IMR-90 (cell line): ENCODE data around the gene AUTS2. TPM values are rescaled to one million over a fixed set of nuclear protein-coding genes. Genes with fewer than 3 reads are reported as not detected.

Experiments used
- ATAC-seq: fragments of 200-7000 bp; cut with Tn5 transposase; 2 replicates; pipeline ENCODE4 v1.9.1; 2020; ENCODE audit warnings: low read depth, mild to moderate bottlenecking, moderate library complexity
- BruUV-seq: library from RNA; stranded (reverse); fragments of 400-500 nt; replicated peaks from 2 replicates; lab custom pipeline; 2021; lab: Mats Ljungman, UMichigan
- CTCF ChIA-PET: fragments of 300-600 bp; formaldehyde crosslinking; extraction: SDS; loops from one replicate; lab custom pipeline; 2021; ENCODE audit warnings: antibody characterized with exemption; lab: Yijun Ruan, JAX
- POLR2A ChIA-PET: fragments of 300-600 bp; sonication (Branson Sonifier 250); formaldehyde crosslinking; loops from one replicate; lab custom pipeline; 2022; ENCODE audit warnings: antibody characterized with exemption; ENCODE audit not compliant: unreplicated experiment; lab: Charles Lee
- DNase-seq: peaks from one replicate; pipeline ENCODE4 v3.0.0; 2013
- H2AFZ ChIP-seq: replicated peaks from 2 replicates; pipeline ENCODE3; 2013; ENCODE audit warnings: low read length, mild to moderate bottlenecking; ENCODE audit not compliant: poor library complexity
- H2AK5ac ChIP-seq: 2 replicates; pipeline ENCODE4 v1.6.1; 2013; ENCODE audit warnings: low read depth, low read length, inconsistent platforms
- H2AK9ac ChIP-seq: replicated peaks from 2 replicates; pipeline ENCODE3; 2013; ENCODE audit warnings: mild to moderate bottlenecking, low read depth, low read length, moderate library complexity; ENCODE audit not compliant: poor library complexity
- H2BK120ac ChIP-seq: 2 replicates; pipeline ENCODE4 v1.6.1; 2013; ENCODE audit warnings: low read depth, low read length, inconsistent platforms
- H2BK15ac ChIP-seq: 3 replicates; pipeline ENCODE4 v1.6.1; 2013; ENCODE audit warnings: low read depth, low read length, inconsistent platforms
- H2BK20ac ChIP-seq: 2 replicates; pipeline ENCODE4 v1.6.1; 2013; ENCODE audit warnings: low read depth, mild to moderate bottlenecking, inconsistent platforms, low read length, moderate library complexity
- H2BK5ac ChIP-seq: 2 replicates; pipeline ENCODE4 v1.6.1; 2013; ENCODE audit warnings: mild to moderate bottlenecking, low read depth, low read length, inconsistent platforms; ENCODE audit not compliant: poor library complexity, severe bottlenecking
- H3K14ac ChIP-seq: replicated peaks from 2 replicates; pipeline ENCODE4 v1.6.1; 2013; ENCODE audit warnings: low read depth, low read length, inconsistent platforms
- H3K18ac ChIP-seq: 2 replicates; pipeline ENCODE4 v1.6.1; 2013; ENCODE audit warnings: low read depth, low read length, control low read depth
- H3K23ac ChIP-seq: 2 replicates; pipeline ENCODE4 v1.6.1; 2013; ENCODE audit warnings: low read depth, low read length, inconsistent platforms
- H3K27ac ChIP-seq: 2 replicates; pipeline ENCODE4 v1.5.1; 2013; ENCODE audit warnings: mild to moderate bottlenecking, control low read depth, low read length; ENCODE audit not compliant: insufficient read depth
- H3K27me3 ChIP-seq: 2 replicates; pipeline ENCODE4 v1.6.1; 2013; ENCODE audit warnings: low read length; ENCODE audit not compliant: control insufficient read depth, insufficient read depth
- H3K36me3 ChIP-seq: 2 replicates; pipeline ENCODE4 v1.6.1; 2013; ENCODE audit warnings: low read length, mixed read lengths; ENCODE audit not compliant: control insufficient read depth, insufficient read depth
- H3K4ac ChIP-seq: 2 replicates; pipeline ENCODE4 v1.6.1; 2013; ENCODE audit warnings: low read depth, low read length, inconsistent platforms
- H3K4me1 ChIP-seq: 2 replicates; pipeline ENCODE4 v1.6.1; 2013; ENCODE audit warnings: low read length, mixed read lengths; ENCODE audit not compliant: control insufficient read depth, insufficient read depth
- H3K4me2 ChIP-seq: 2 replicates; pipeline ENCODE4 v1.6.1; 2013; ENCODE audit warnings: low read depth, mild to moderate bottlenecking, control low read depth, low read length, moderate library complexity
- H3K4me3 ChIP-seq: 2 replicates; pipeline ENCODE4 v1.5.1; 2013; ENCODE audit warnings: low read depth, mild to moderate bottlenecking, control low read depth, low read length, moderate library complexity; ENCODE audit not compliant: insufficient read depth
- H3K56ac ChIP-seq: 2 replicates; pipeline ENCODE4 v1.6.1; 2013; ENCODE audit warnings: low read length, inconsistent platforms; ENCODE audit not compliant: insufficient read depth; ENCODE audit errors: extremely low read depth
- H3K79me1 ChIP-seq, 2 experiments: 2 replicates each; pipeline ENCODE4 v1.6.1; 2013; ENCODE audit warnings: low read length in 2 of 2, inconsistent platforms in 1 of 2, low read depth in 1 of 2
- H3K9ac ChIP-seq: 2 replicates; pipeline ENCODE4 v1.6.1; 2013; ENCODE audit warnings: low read depth, low read length, control low read depth
- H3K9me1 ChIP-seq: 2 replicates; pipeline ENCODE4 v1.6.1; 2013; ENCODE audit warnings: low read length, inconsistent platforms; ENCODE audit not compliant: insufficient read depth
- H3K9me3 ChIP-seq: 2 replicates; pipeline ENCODE4 v1.6.1; 2013; ENCODE audit warnings: low read length; ENCODE audit not compliant: control insufficient read depth, insufficient read depth
- H4K20me1 ChIP-seq: 2 replicates; pipeline ENCODE4 v1.6.1; 2013; ENCODE audit warnings: low read length, inconsistent platforms; ENCODE audit not compliant: insufficient read depth
- H4K5ac ChIP-seq: 2 replicates; pipeline ENCODE4 v1.6.1; 2013; ENCODE audit warnings: mild to moderate bottlenecking, low read depth, low read length, control low read depth
- H4K8ac ChIP-seq, 2 experiments: 2 replicates each; pipeline ENCODE4 v1.6.1; 2013; ENCODE audit warnings: low read depth in 2 of 2, low read length in 2 of 2, control low read depth in 1 of 2, inconsistent platforms in 1 of 2
- H4K91ac ChIP-seq: 2 replicates; pipeline ENCODE4 v1.6.1; 2013; ENCODE audit warnings: low read depth, low read length, inconsistent platforms; ENCODE audit not compliant: insufficient read depth
- BHLHE40 ChIP-seq: fragments of 150-350 bp; IDR thresholded peaks from 2 replicates; pipeline ENCODE4 v1.6.1; 2016; ENCODE audit warnings: mild to moderate bottlenecking, low read depth, low read length
- CHD1 ChIP-seq: IDR thresholded peaks from 2 replicates; pipeline ENCODE4 v1.6.1; 2012; ENCODE audit warnings: low read depth, low read length, improper control_type of control experiment
- FOS ChIP-seq: fragments of 150-350 bp; IDR thresholded peaks from 2 replicates; pipeline ENCODE4 v1.6.1; 2016; ENCODE audit warnings: low read depth, low read length
- MAFK ChIP-seq: IDR thresholded peaks from 2 replicates; pipeline ENCODE4 v1.6.1; 2012; ENCODE audit warnings: low read depth, low read length, improper control_type of control experiment
- MAZ ChIP-seq: IDR thresholded peaks from 2 replicates; pipeline ENCODE4 v1.6.1; 2012; ENCODE audit warnings: low read depth, mild to moderate bottlenecking, low read length, improper control_type of control experiment, moderate library complexity, borderline replicate concordance
- MXI1 ChIP-seq: IDR thresholded peaks from 2 replicates; pipeline ENCODE4 v1.6.1; 2012; ENCODE audit warnings: low read depth, mild to moderate bottlenecking, low read length, moderate library complexity, borderline replicate concordance
- NFE2L2 ChIP-seq: fragments of 150-350 bp; IDR thresholded peaks from 2 replicates; pipeline ENCODE4 v1.6.1; 2016; ENCODE audit warnings: low read depth, mild to moderate bottlenecking, low read length
- RAD21 ChIP-seq: IDR thresholded peaks from 2 replicates; pipeline ENCODE4 v1.6.1; 2012; ENCODE audit warnings: low read length, improper control_type of control experiment
- RCOR1 ChIP-seq: IDR thresholded peaks from 2 replicates; pipeline ENCODE4 v1.6.1; 2012; ENCODE audit warnings: mild to moderate bottlenecking, low read length, improper control_type of control experiment; ENCODE audit not compliant: insufficient replicate concordance
- RFX5 ChIP-seq: IDR thresholded peaks from 2 replicates; pipeline ENCODE4 v1.8.0; 2012; ENCODE audit warnings: low read depth, mild to moderate bottlenecking, low read length, moderate library complexity
- WGBS, 2 experiments: methylation state at CpG; one replicate each; pipeline versions ENCODE4 v1.1.5 to v1.1.7; 2013; ENCODE audit warnings: missing lambda C conversion rate in 2 of 2; ENCODE audit not compliant: insufficient read length in 1 of 2; ENCODE audit errors: extremely low coverage in 2 of 2; 5-methylcytosine and 5-hydroxymethylcytosine counted together
- dilution Hi-C: fragments of 300-500 bp; cut with HindIII; formaldehyde crosslinking; loops from one replicate; pipeline ENCODE4 v1.14.3; 2018; ENCODE audit warnings: low sequenced_read_pairs; ENCODE audit not compliant: unreplicated experiment
- in situ Hi-C: fragments of 300-500 bp; cut with MboI; formaldehyde crosslinking; loops from 3 replicates; pipeline ENCODE4 v1.14.3; 2019; ENCODE audit warnings: low sequenced_read_pairs, inconsistent platforms, mixed read lengths
- intact Hi-C: fragments of 100-400 bp; cut with micrococcal nuclease; formaldehyde crosslinking; loops from 2 replicates; pipeline ENCODE4 v1.10.0; 2022
- polyA plus RNA-seq, 3 experiments: library from polyadenylated mRNA; depleted of rRNA; stranded (reverse); fragments of >200 nt; gene quantifications; 2 replicates each; pipeline ENCODE4 v1.2.3, GENCODE V29; 2012; ENCODE audit warnings: low replicate concordance in 1 of 3
- total RNA-seq: library from RNA; depleted of rRNA; stranded (reverse); fragments of >200 nt; gene quantifications from 2 replicates; pipeline ENCODE4 v1.2.3, GENCODE V29; 2012
- TF ChIP-seq, protein P1 (sequence below): fragments of 150-350 bp; IDR thresholded peaks from 2 replicates; pipeline ENCODE4 v1.6.1; 2017; ENCODE audit warnings: mild to moderate bottlenecking, antibody characterized with exemption, low read length, low read depth
- TF ChIP-seq, protein P2 (sequence below): fragments of 150-350 bp; IDR thresholded peaks from 2 replicates; pipeline ENCODE4 v1.6.1; 2016; ENCODE audit warnings: low read depth, mild to moderate bottlenecking, low read length, moderate library complexity, borderline replicate concordance
- TF ChIP-seq, protein P3 (sequence below): conservative IDR thresholded peaks from 2 replicates; pipeline ENCODE4 v1.5.1; 2012; ENCODE audit warnings: mild to moderate bottlenecking, low read depth, low read length, improper control_type of control experiment

AUTS2 gene
- total and polyA plus RNA-seq, 2 of the 4 experiments (the other 2 are of a cell fraction) = 0.90 to 3.0 TPM

DNA sequence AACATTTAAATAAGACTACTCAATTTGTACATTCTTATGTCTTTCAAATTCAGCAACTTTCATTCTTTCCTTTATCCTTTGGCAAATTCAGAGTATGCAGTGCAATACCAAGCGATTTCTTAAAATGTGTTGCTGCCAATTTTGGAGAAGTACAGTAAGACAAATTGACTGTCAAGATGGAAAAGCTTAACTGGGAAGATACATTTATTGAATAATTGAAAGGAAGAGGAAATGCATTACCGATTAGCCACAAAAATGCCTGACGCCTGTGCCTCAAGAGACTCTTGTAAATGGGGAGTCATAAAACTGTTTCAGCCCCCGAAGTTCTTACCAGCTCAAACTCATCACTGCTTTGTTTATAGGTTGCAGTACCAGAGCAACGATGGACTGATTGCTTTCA lies 1160.4 kb downstream of the AUTS2 start:
- dilution Hi-C loops (no loop called here), intact Hi-C loops (no loop called here), in situ Hi-C loops (no loop called here)
- Histone ChIP-seq H4K91ac (no peak overlapping the region), H3K9me1 (no peaks in the 10 kb centered on the region), H2AK5ac (no peak overlapping the region), H3K4ac (no peak overlapping the region), H4K8ac (no peak overlapping the region), H3K9me3 (no peaks in the 10 kb centered on the region), H2BK20ac (no peak overlapping the region), H2AK9ac (no peak overlapping the region), H3K36me3 (no peaks in the 10 kb centered on the region), H3K14ac (no peak overlapping the region), H4K20me1 (no peaks in the 10 kb centered on the region), H2BK120ac (no peak overlapping the region), H3K27me3 (no peaks in the 10 kb centered on the region), H2BK5ac (no peak overlapping the region), H2AFZ (no peak overlapping the region), H3K9ac (no peak overlapping the region), H3K56ac (no peak overlapping the region), H3K79me1 (peaks cover 4 to 5% of the 10 kb centered on the region in 2 experiments; a peak in 2 of 4 replicates), H3K4me2 (no peak overlapping the region), H3K18ac (no peak overlapping the region), H2BK15ac (no peak overlapping the region), H3K4me1 (no peaks in the 10 kb centered on the region), H3K4me3 (no peak overlapping the region), H4K5ac (no peak overlapping the region), H3K23ac (no peak overlapping the region), H3K27ac (no peak overlapping the region)
- ChIA-PET POLR2A (no interaction called here), CTCF (no interaction called here)
- ATAC-seq = 0 out of 2 replicates have a peak, but pooled peaks have one; percentile 21
- WGBS, 2 experiments = 33% methylated on average over 1 of the region's 5 CpGs; no CpG with 5 or more reads in 1 of the 2 experiments
- no peak for DNase-seq
- BruUV-seq = no TSS peak
- TF ChIP-seq, protein P1, sequence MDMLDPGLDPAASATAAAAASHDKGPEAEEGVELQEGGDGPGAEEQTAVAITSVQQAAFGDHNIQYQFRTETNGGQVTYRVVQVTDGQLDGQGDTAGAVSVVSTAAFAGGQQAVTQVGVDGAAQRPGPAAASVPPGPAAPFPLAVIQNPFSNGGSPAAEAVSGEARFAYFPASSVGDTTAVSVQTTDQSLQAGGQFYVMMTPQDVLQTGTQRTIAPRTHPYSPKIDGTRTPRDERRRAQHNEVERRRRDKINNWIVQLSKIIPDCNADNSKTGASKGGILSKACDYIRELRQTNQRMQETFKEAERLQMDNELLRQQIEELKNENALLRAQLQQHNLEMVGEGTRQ = no peak
- TF ChIP-seq RCOR1 (no peak), NFE2L2 (no peak), BHLHE40 (no peak), RFX5 (no peak), RAD21 (no peak), MAFK (no peak), CHD1 (no peak), MAZ (no peak), MXI1 (no peak), FOS (no peak)
- TF ChIP-seq, protein P2, sequence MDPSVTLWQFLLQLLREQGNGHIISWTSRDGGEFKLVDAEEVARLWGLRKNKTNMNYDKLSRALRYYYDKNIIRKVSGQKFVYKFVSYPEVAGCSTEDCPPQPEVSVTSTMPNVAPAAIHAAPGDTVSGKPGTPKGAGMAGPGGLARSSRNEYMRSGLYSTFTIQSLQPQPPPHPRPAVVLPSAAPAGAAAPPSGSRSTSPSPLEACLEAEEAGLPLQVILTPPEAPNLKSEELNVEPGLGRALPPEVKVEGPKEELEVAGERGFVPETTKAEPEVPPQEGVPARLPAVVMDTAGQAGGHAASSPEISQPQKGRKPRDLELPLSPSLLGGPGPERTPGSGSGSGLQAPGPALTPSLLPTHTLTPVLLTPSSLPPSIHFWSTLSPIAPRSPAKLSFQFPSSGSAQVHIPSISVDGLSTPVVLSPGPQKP = no peak
- TF ChIP-seq, protein P3, sequence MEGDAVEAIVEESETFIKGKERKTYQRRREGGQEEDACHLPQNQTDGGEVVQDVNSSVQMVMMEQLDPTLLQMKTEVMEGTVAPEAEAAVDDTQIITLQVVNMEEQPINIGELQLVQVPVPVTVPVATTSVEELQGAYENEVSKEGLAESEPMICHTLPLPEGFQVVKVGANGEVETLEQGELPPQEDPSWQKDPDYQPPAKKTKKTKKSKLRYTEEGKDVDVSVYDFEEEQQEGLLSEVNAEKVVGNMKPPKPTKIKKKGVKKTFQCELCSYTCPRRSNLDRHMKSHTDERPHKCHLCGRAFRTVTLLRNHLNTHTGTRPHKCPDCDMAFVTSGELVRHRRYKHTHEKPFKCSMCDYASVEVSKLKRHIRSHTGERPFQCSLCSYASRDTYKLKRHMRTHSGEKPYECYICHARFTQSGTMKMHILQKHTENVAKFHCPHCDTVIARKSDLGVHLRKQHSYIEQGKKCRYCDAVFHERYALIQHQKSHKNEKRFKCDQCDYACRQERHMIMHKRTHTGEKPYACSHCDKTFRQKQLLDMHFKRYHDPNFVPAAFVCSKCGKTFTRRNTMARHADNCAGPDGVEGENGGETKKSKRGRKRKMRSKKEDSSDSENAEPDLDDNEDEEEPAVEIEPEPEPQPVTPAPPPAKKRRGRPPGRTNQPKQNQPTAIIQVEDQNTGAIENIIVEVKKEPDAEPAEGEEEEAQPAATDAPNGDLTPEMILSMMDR = no peak
